ENCODE measurements around the gene GORASP2.

- TF ChIP-seq CTCF (conservative IDR thresholded peaks at IDR 0.05; ENCODE audit: low read depth in 2 of 2) (no peak), POLR2AphosphoS5 (IDR thresholded peaks at IDR 0.05; ENCODE audit: low read depth) (no peak), EZH2 (IDR thresholded peaks at IDR 0.05; ENCODE audit: low read depth, unreplicated experiment) (no peak), REST (IDR thresholded peaks at IDR 0.05; ENCODE audit: unreplicated experiment) (no peak), EZH2phosphoT487 (IDR thresholded peaks at IDR 0.05; ENCODE audit: unreplicated experiment) (no peak), JUNB (IDR thresholded peaks at IDR 0.05; ENCODE audit: unreplicated experiment) (no peak), ZNF331 (CRISPR knock-in tag; IDR thresholded peaks at IDR 0.05; ENCODE audit: low read depth) (no peak), ETS1 (IDR thresholded peaks at IDR 0.05) (no peak), CREB1 (CRISPR knock-in tag; IDR thresholded peaks at IDR 0.05; ENCODE audit: low read depth) (no peak)
Observed at GRCh38 chr2:170985407-170985806, 56.4 kb downstream of the GORASP2 start.
